K562 (cell line): ENCODE measurements around the gene GTSE1. TPM values are rescaled to one million over a fixed set of nuclear protein-coding genes. Genes with fewer than 3 reads are reported as not detected.

Source experiments
- ATAC-seq: fragments of 200-7000 bp; cut with Tn5 transposase; 3 replicates; pipeline ENCODE4 v1.9.1; 2020; ENCODE audit warnings: moderate library complexity
- BruUV-seq: library from RNA; stranded (reverse); fragments of 400-500 nt; replicated peaks from 2 replicates; lab custom pipeline; 2021; lab: Mats Ljungman, UMichigan
- CTCF ChIA-PET: fragments of 300-600 bp; formaldehyde crosslinking; extraction: SDS; loops from one replicate; lab custom pipeline; 2021; ENCODE audit warnings: low intra/inter-chr PET ratio; lab: Yijun Ruan, JAX
- POLR2A ChIA-PET: fragments of 300-600, 350-650 bp; sonication (Branson Sonifier 250); formaldehyde crosslinking; extraction: SDS; loops from one replicate; lab custom pipeline; 2021; ENCODE audit warnings: antibody characterized with exemption, inconsistent platforms; lab: Yijun Ruan, JAX
- DNase-seq, 4 experiments: peaks; one replicate each; pipeline versions ENCODE4 v3.0.0 to v3.0.0-alpha.2; 2011 to 2018; ENCODE audit warnings: low spot score in 3 of 4, mixed read lengths in 3 of 4; ENCODE audit errors: extremely low read depth in 1 of 4
- FAIRE-seq: peaks from 2 replicates; lab custom pipeline; 2011; peaks lifted over from hg19 to GRCh38; lab: Jason Lieb, UNC
- H2AFZ ChIP-seq: 2 replicates; pipeline ENCODE4 v1.6.0; 2011; ENCODE audit warnings: low read depth, low read length, control low read depth, inconsistent platforms
- H3K27ac ChIP-seq: fragments of 200-600 bp; 3 replicates; pipeline ENCODE4 v1.8.0; 2011; ENCODE audit warnings: low read depth, mild to moderate bottlenecking, control low read depth, inconsistent platforms, low read length, moderate library complexity, mixed read lengths; ENCODE audit errors: extremely low read depth
- H3K27me3 ChIP-seq, 2 experiments: fragments of 300-600 bp in 1 of 2; 2 replicates in 1 of 2; 3 replicates in 1 of 2; pipeline versions ENCODE4 v1.6.0 to v1.8.0; 2011; ENCODE audit warnings: inconsistent platforms in 2 of 2, low read length in 2 of 2, mild to moderate bottlenecking in 1 of 2, mixed read lengths in 1 of 2, moderate library complexity in 1 of 2; ENCODE audit not compliant: control insufficient read depth in 2 of 2, insufficient read depth in 2 of 2
- H3K36me3 ChIP-seq: fragments of 300-600 bp; 3 replicates; pipeline ENCODE4 v1.8.0; 2011; ENCODE audit warnings: mild to moderate bottlenecking, low read length, inconsistent platforms; ENCODE audit not compliant: control insufficient read depth, insufficient read depth
- H3K4me1 ChIP-seq, 2 experiments: fragments of 200-600 bp in 1 of 2; replicated peaks in 1 of 2; 2 replicates in 1 of 2; 3 replicates in 1 of 2; pipeline versions ENCODE4 v1.5.1 to v1.8.0; 2011; ENCODE audit warnings: inconsistent platforms in 2 of 2, low read length in 2 of 2, mild to moderate bottlenecking in 1 of 2, mixed read lengths in 1 of 2, moderate library complexity in 1 of 2; ENCODE audit not compliant: control insufficient read depth in 2 of 2, insufficient read depth in 2 of 2
- H3K4me2 ChIP-seq: 2 replicates; pipeline ENCODE4 v1.6.1; 2011; ENCODE audit warnings: low read length, control low read depth, inconsistent platforms, mixed read lengths; ENCODE audit not compliant: insufficient read depth
- H3K4me3 ChIP-seq: fragments of 200-600 bp; sonication (generic), shearing (Covaris generic); 2 replicates; pipeline ENCODE4 v1.5.1; 2016; ENCODE audit warnings: control low read depth, inconsistent platforms
- H3K79me2 ChIP-seq: fragments of 200-600 bp; 3 replicates; pipeline ENCODE4 v1.8.0; 2011; ENCODE audit warnings: low read length, inconsistent platforms; ENCODE audit not compliant: control insufficient read depth, insufficient read depth
- H3K9ac ChIP-seq, 2 experiments: 2 replicates each; pipeline versions ENCODE4 v1.6.0 to v1.6.1; 2011; ENCODE audit warnings: low read depth in 2 of 2, low read length in 2 of 2, control low read depth in 1 of 2, inconsistent platforms in 1 of 2, mild to moderate bottlenecking in 1 of 2, mixed read lengths in 1 of 2; ENCODE audit not compliant: insufficient read depth in 1 of 2
- H3K9me1 ChIP-seq: one replicate; pipeline ENCODE4 v1.6.0; 2011; ENCODE audit warnings: inconsistent platforms, mild to moderate bottlenecking, low read length, moderate library complexity; ENCODE audit not compliant: control insufficient read depth, insufficient read depth
- H3K9me3 ChIP-seq: replicated peaks from 2 replicates; pipeline ENCODE4 v1.5.1; 2011; ENCODE audit warnings: low read depth, low read length, inconsistent platforms; ENCODE audit not compliant: control insufficient read depth, insufficient read depth
- H4K20me1 ChIP-seq: replicated peaks from 2 replicates; pipeline ENCODE4 v1.6.1; 2011; ENCODE audit warnings: low read length, inconsistent platforms, mixed read lengths; ENCODE audit not compliant: control insufficient read depth, insufficient read depth
- IRF2 ChIP-seq: sonication (generic); formaldehyde crosslinking; IDR thresholded peaks from 2 replicates; pipeline ENCODE4 v1.8.1; 2022; ENCODE audit warnings: mild to moderate bottlenecking, missing genetic modification reagents
- MCM2 ChIP-seq: fragments of 450-650 bp; IDR thresholded peaks from 2 replicates; pipeline ENCODE4 v1.6.1; 2017; ENCODE audit warnings: low read depth, mild to moderate bottlenecking
- MGA ChIP-seq: fragments of 450-650 bp; IDR thresholded peaks from 2 replicates; pipeline ENCODE4 v1.6.1; 2016; ENCODE audit warnings: mild to moderate bottlenecking, moderate library complexity
- PREB ChIP-seq: sonication (generic); formaldehyde crosslinking; IDR thresholded peaks from 2 replicates; pipeline ENCODE4 v1.8.1; 2023; ENCODE audit warnings: mild to moderate bottlenecking, missing genetic modification reagents
- PYGO2 ChIP-seq: fragments of 450-650 bp; IDR thresholded peaks from 2 replicates; pipeline ENCODE4 v1.6.1; 2016; ENCODE audit warnings: mild to moderate bottlenecking, missing genetic modification characterization, moderate library complexity, missing compliant biosample characterization
- ZBTB49 ChIP-seq: sonication (generic); formaldehyde crosslinking; IDR thresholded peaks from 2 replicates; pipeline ENCODE4 v1.8.0; 2022; ENCODE audit warnings: missing genetic modification reagents, mild to moderate bottlenecking, borderline replicate concordance
- ZNF583 ChIP-seq: fragments of 250-450 bp; sonication (Bioruptor Pico); IDR thresholded peaks from 2 replicates; pipeline ENCODE4 v1.4.0; 2020
- WGBS: fragments of 100-300 bp; shearing (Covaris generic); methylation state at CpG from one replicate; pipeline ENCODE4 v1.1.6; 2016; ENCODE audit warnings: low coverage, mixed read lengths; ENCODE audit not compliant: insufficient coverage; ENCODE audit errors: missing lambda C conversion rate; 5-methylcytosine and 5-hydroxymethylcytosine counted together
- in situ Hi-C: fragments of 300-500 bp; cut with MboI; formaldehyde crosslinking; loops from 4 replicates; pipeline ENCODE4 v1.15.0; 2018; ENCODE audit warnings: inconsistent platforms, mixed read lengths
- intact Hi-C: fragments of 100-400 bp; cut with micrococcal nuclease; formaldehyde crosslinking; loops from 2 replicates; pipeline ENCODE4 v1.14.2; 2022
- polyA plus RNA-seq, 8 experiments: library from polyadenylated mRNA; depleted of rRNA in 4 of 8; stranded (reverse) in 5 of 8; unstranded in 3 of 8; fragments of >200 nt; fragmentation: Nextera tagmentation in 2 of 8; fragmentation: Illumina TruSeq in 1 of 8; extraction: Ambion mirVana in 2 of 8; extraction: Trizol in 1 of 8; gene quantifications; 2 replicates each; pipeline versions ENCODE4 v1.2.1 to v1.2.3, GENCODE V29; 2011 to 2014; ENCODE audit warnings: inconsistent platforms in 1 of 8, missing spikeins in 1 of 8
- total RNA-seq, 7 experiments: library from RNA; depleted of rRNA in 6 of 7; stranded (reverse); fragments of >200 nt in 6 of 7; fragmentation: Illumina TruSeq in 2 of 7; extraction: Trizol in 2 of 7; gene quantifications; 2 replicates each; pipeline versions ENCODE4 v1.2.1 to v1.2.3, GENCODE V29; 2011 to 2021; ENCODE audit warnings: low replicate concordance in 1 of 7

Gene GTSE1
- total and polyA plus RNA-seq, 9 of the 15 experiments (the other 6 are each of a cell fraction or from before 2014, with no cell fraction given): 2.5 to 22.5 (median 12.9) TPM

DNA sequence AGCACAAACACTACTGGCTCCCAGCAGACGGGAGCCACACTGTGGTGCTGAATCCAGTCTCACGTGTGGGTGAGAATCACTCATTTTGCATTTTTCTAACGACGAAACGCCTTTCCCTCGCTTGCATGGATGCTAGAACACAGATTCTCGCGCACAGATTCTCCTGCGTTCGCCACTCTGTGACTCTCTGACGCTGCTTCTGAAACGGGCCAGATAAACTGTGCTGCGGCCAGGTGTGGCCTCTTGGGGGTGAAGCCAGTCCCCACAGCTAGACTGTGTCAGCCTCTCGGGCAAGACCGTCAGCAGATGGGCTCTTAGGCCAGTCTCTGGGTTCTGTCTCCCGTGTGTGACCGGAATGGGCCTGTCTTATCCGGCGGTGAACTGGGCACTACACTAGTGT lies 83.4 kb downstream of the GTSE1 start:
- DNase-seq (no peak), ATAC-seq (no peak), FAIRE-seq (no peak)
- Histone ChIP-seq H3K9ac (no peak overlapping the region), H2AFZ (no peak overlapping the region), H3K36me3 (no peaks in the 10 kb centered on the region), H4K20me1 (no peaks in the 10 kb centered on the region; the same call in 1 of the 2 replicates), H3K4me1 (peaks cover 0 to 12% of the 10 kb centered on the region in 2 experiments; a peak in 2 of 5 replicates), H3K27me3 (peaks cover 5 to 48% of the 10 kb centered on the region in 2 experiments; a peak in 3 of 5 replicates), H3K79me2 (no peaks in the 10 kb centered on the region), H3K9me3 (no peaks in the 10 kb centered on the region), H3K4me3 (no peak overlapping the region), H3K9me1 (no peaks in the 10 kb centered on the region), H3K4me2 (no peak overlapping the region), H3K27ac (no peak overlapping the region)
- ChIA-PET CTCF (no interaction called here), POLR2A (interaction anchor here (0.7 kb wide), 1 partner anchor 383 kb away, joined by 4 read pairs; the partner anchor contains the start of gene TBC1D22A)
- 5% methylated on average over 15 of the region's 19 CpGs for WGBS
- no TSS peak for BruUV-seq
- in situ Hi-C loops: no loop called here
- intact Hi-C loops: no loop called here
- TF ChIP-seq MCM2 (no peak), PREB (CRISPR knock-in tag) (no peak), IRF2 (CRISPR knock-in tag) (no peak), PYGO2 (tag) (no peak), MGA (no peak), ZBTB49 (CRISPR knock-in tag) (no peak), ZNF583 (CRISPR knock-in tag) (no peak)
